ENCODE results near the gene PALS1.

- TF ChIP-seq POLR2A (IDR thresholded peaks at IDR 0.05; ENCODE audit: low read length) = no peak
- no peak for TF ChIP-seq GATA1 (IDR thresholded peaks at IDR 0.05; ENCODE audit: low read depth, low read length)
Observed at GRCh38 chr14:67251573-67252226, 10.5 kb downstream of the PALS1 start.
